Measurements from ENCODE around the gene ZFYVE19.

GRCh38 chr15:40806672-40807027 is 239 bp upstream of the ZFYVE19 start:
- TF ChIP-seq CTCF (IDR thresholded peaks at IDR 0.05; ENCODE audit: low read depth, low read length) (no peak), EZH2phosphoT487 (IDR thresholded peaks at IDR 0.05; ENCODE audit: low read depth) (no peak)

Measured in OCI-LY3 (cell line).